ENCODE results near the gene CCNI2.

CCNI2 gene

DNA sequence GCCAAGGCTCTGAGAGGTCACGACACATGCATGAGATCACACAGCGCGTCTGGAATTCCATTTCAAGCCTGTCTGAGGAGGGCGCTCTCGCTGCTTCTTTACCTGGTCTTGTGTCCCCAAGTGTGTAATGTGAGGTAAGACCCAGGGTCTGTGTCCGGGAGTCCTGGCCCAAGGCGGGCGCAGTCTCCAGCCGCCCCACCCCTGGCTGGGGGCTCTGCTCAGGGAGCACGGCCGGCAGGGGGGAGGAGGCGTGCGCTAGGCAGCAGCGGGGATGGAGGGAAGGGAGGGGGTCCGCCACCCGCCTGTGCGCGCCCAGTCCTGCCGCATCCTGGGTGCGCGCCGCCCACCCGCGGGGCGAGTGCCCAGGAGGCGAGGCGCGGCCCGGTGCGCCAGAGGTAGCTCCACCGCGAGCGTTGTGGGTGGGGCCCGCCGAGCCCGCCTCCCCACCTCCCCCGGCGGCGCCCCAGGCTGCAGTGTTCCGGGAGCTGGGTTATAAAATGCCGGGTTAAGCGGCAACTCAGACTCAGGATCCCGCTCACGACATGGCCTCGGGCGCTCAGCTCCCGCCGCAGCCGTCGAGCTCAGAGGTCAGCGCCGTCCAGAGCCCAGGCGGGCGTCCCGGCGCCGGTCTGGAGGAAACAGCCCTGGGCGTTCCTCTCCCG lies at the start of gene CCNI2:
Gene CCNI2 (plus strand): TSS at position 473 of the 662 bp plus-strand sequence. CDS start 70 bp downstream, at position 543.
- DNase-seq (ENCODE audit: low read depth in 2 of 2), result peak; percentile 59 to 66

GRCh38 chr5:132704875-132705274 lies 42.4 kb upstream of the CCNI2 start:
- DNase-seq (ENCODE audit: low read depth in 2 of 2), result no peak

- no peak for DNase-seq (ENCODE audit: low read depth in 2 of 2)
Measured at GRCh38 chr5:132708645-132709044, 38.6 kb upstream of the CCNI2 start.

DNA sequence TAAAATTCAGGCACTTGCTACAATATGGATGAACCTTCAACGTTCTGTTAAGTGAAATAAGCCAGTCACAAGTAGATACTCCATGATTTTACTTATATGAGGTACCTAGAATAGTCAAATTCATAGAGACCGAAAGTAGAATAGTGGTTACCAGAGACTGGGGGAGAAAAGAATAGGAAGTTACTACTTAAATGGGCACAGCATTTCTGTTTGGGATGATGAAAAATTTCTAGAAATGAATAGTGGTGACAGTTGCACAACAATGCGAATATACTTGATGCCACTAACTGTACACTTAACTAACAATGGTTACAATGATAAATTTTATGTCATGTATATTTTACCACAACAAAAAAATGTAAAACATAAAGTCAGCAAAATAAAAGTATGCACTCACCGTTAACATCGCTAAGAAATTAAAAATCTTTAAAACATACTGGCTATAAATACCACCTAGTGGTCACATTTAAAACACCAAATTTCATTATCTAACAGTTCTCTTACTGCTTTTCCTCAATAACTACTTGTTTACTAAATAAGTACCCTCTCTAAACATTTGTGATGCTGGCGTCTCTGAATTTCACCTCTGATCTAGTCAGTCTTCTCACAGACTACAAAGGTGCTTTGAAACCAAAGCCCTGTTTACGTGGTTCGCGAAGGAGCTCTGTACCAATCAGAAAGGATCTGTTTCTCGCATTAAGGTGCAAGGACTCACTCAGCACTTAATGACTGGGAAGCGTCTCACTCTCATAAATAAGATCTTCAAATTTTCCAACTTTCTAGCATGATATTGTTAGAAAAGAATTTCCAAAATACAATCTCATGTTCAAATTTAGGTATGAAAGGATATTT lies 32.5 kb upstream of the CCNI2 start:
- no peak for DNase-seq (ENCODE audit: low read depth in 2 of 2)

GRCh38 chr5:132718544-132719312 lies 28.5 kb upstream of the CCNI2 start:
- DNase-seq (ENCODE audit: low read depth in 2 of 2), result no peak

GRCh38 chr5:132725745-132726144 lies 21.5 kb upstream of the CCNI2 start:
- DNase-seq (ENCODE audit: low read depth in 2 of 2), result no peak

GRCh38 chr5:132729896-132730295 lies 17.3 kb upstream of the CCNI2 start:
- DNase-seq (ENCODE audit: low read depth in 2 of 2), result no peak

DNA sequence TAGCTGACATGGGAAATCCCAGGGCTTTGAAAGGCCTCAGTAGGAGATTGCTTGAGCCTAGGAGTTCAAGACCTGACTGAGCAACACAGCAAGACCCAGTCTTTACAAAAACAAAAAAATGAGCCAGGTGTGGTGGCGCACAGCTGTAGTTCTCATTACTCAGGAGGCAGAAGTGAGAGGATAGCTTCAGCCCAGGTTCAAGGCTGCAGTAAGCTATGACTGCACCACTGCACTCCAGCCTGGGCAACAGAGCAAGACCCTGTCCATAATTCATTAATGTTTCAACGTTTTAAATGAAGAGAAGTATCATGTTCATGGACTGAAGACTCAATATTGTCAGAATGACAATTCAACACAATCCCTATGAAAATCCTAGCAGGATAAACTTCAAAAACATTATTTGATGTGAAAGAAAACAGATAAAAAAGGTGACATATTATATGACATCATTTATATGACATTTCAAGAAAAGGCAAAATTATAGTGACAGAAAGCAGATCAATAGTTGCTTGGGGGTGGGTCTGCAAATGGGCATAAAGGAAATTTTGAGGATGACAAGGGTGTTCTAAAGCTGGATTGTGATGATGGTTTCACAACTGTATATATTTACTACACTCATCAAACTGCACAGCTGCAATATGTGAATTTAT lies 13.6 kb upstream of the CCNI2 start:
- DNase-seq (ENCODE audit: low read depth in 2 of 2), result no peak

DNA sequence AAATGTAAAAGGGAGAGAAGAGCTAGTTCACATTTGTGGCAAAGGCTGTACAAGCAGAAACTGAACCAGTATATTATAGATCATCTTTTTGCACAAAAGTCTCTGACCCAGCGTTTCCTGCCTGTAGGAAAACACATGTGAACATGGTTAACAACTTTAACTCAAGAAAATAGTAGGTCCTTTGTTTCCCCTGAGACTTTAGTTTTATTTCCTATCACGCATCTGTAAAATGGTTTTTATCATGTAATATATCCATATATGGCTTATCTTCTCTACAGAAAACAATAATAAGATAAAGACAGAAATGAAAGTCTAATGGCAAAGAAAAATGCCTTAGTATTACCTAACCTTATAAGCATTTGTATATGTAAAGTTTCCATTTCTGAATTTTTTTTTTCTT lies 12.5 kb upstream of the CCNI2 start:
- DNase-seq (ENCODE audit: low read depth in 2 of 2), result no peak

- peak; percentile 99 for DNase-seq (ENCODE audit: low read depth in 2 of 2)
Measured at GRCh38 chr5:132736853-132737833, 10.1 kb upstream of the CCNI2 start, which contains the start of gene KIF3A. KIF3A (minus strand) TSS chr5:132737546; CDS start chr5:132737419, 127 bp downstream.

DNA sequence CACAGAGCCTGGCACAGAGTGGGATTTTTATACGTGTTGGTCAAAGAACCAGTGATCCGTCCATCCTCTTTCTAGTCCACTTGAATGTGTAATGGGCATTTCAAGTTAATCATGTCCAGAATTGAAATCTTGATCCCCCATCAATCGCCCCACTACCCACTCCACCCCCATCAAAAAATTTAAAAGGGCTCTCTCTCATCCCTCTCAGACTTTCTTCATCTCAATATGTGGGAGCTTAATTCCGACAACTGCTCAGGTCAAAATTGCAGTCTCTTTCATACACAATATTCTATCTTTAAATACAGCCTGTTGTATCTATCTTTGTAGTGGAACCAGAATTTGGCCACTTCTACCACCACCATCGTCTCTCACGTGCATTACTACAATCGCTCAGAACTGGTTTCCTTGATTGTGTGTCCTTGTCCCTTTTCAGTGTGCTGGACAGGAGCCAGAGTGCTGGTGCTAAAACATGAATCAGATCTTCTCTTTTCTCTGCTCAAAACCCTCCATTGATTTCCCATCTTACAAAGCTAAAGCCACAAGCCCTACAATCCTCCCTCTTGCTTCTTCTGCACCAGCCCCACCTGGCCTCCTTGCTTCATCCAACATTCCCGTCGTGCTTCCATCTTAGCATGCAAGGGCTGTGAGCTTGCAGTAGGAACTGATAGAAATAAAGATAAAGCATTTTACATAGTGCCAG lies 9.1 kb upstream of the CCNI2 start:
- no peak for DNase-seq (ENCODE audit: low read depth in 2 of 2)

GRCh38 chr5:132739232-132739631 lies 8.0 kb upstream of the CCNI2 start:
- DNase-seq (ENCODE audit: low read depth in 2 of 2), result no peak

- DNase-seq (ENCODE audit: low read depth in 2 of 2), result no peak
Measured at GRCh38 chr5:132742158-132742557, 5.1 kb upstream of the CCNI2 start.

GRCh38 chr5:132742626-132743025 lies 4.6 kb upstream of the CCNI2 start:
- DNase-seq (ENCODE audit: low read depth in 2 of 2), result no peak

DNA sequence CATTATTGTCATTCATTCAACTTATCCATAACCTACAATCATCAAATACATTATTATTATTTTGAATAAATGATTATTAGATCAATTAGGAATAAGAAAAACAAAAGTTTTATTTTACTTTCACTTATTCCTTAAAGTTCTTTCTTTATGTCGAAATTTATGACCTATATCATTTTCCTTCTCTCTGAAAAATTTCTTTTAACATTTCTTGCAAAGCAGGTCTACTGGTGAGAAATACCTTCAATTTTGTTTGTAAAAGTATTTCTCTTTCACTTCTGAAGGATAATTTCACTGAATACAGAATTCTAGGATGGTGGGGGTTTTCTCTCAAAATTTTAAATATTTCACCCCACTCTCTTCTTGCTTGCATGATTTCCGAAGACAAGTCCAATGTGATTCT lies 2.6 kb upstream of the CCNI2 start:
- no peak for DNase-seq (ENCODE audit: low read depth in 2 of 2)

GRCh38 chr5:132746592-132746953 lies 653 bp upstream of the CCNI2 start:
- no peak for DNase-seq (ENCODE audit: low read depth in 2 of 2)

GRCh38 chr5:132747616-132748440 lies 602 bp downstream of the CCNI2 start:
- peak; percentile 36 to 46 for DNase-seq (ENCODE audit: low read depth in 2 of 2)

- no peak for DNase-seq (ENCODE audit: low read depth in 2 of 2)
Measured at GRCh38 chr5:132748522-132749000, 1.3 kb downstream of the CCNI2 start.

DNA sequence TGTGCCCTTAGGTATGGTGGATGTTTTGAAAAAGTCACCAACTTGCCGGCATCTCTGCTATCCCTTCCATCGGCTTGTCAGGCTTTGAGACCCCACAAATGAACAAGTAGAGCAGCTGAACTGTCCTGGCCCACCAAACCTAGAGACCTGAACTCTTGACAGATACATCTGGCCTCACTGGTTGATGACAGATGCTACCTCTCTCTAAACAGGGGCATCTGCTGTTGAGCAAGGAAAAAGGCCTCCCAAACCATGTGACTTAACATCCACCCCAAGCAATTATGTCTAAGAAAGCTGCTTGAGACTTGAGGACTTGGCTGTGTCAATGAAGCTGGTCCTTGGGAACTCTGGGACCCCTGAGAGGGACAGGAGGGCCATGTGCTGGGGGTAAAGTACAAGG lies 2.3 kb downstream of the CCNI2 start:
- DNase-seq (ENCODE audit: low read depth in 2 of 2), result no peak

All from stimulated activated CD4-positive, alpha-beta T cell treated with anti-CD3 and anti-CD28 coated beads, Interleukin-1b, Interleukin-23, amount 100 ng/mL, for 4 hours (primary cell).